HEK293T (cell line): ENCODE data around the gene MAGEA11.
"Not testable (repeated sequence)": the region's sequence is repeated elsewhere in the genome, so short reads cannot be mapped to it uniquely, and the experiment has no call there.

Experiments used
- CTCF ChIA-PET: fragments of 350-600 bp; formaldehyde crosslinking; extraction: SDS; loops from one replicate; lab custom pipeline; 2021; ENCODE audit warnings: antibody characterized with exemption, inconsistent platforms; lab: Yijun Ruan, JAX
- POLR2A ChIA-PET: fragments of 350-600 bp; formaldehyde crosslinking; extraction: SDS; loops from one replicate; lab custom pipeline; 2020; ENCODE audit warnings: antibody characterized with exemption, inconsistent platforms; lab: Yijun Ruan, JAX
- DNase-seq: peaks from one replicate; pipeline ENCODE4 v3.0.0; 2012; ENCODE audit warnings: mixed read lengths; ENCODE audit errors: extremely low spot score
- ARNT ChIP-seq: fragments of 450-650 bp; IDR thresholded peaks from 2 replicates; pipeline ENCODE4 v1.6.1; 2017; ENCODE audit warnings: mild to moderate bottlenecking
- BHLHE40 ChIP-seq: fragments of 450-650 bp; IDR thresholded peaks from 2 replicates; pipeline ENCODE4 v1.6.1; 2016; ENCODE audit warnings: mild to moderate bottlenecking, moderate library complexity, borderline replicate concordance
- CTBP1 ChIP-seq: fragments of 450-650 bp; IDR thresholded peaks from 2 replicates; pipeline ENCODE4 v1.6.1; 2016; ENCODE audit warnings: borderline replicate concordance
- FOXA1 ChIP-seq: fragments of 450-650 bp; IDR thresholded peaks from 2 replicates; pipeline ENCODE4 v1.6.1; 2016; ENCODE audit warnings: mild to moderate bottlenecking
- FOXK2 ChIP-seq: fragments of 450-650 bp; IDR thresholded peaks from 2 replicates; pipeline ENCODE4 v1.6.1; 2016; ENCODE audit warnings: mild to moderate bottlenecking
- FOXM1 ChIP-seq: fragments of 450-650 bp; IDR thresholded peaks from 2 replicates; pipeline ENCODE4 v1.6.1; 2017; ENCODE audit warnings: mild to moderate bottlenecking, borderline replicate concordance
- HDGF ChIP-seq: fragments of 450-650 bp; IDR thresholded peaks from 2 replicates; pipeline ENCODE4 v1.6.1; 2017; ENCODE audit warnings: antibody characterized with exemption, borderline replicate concordance
- L3MBTL2 ChIP-seq: fragments of 450-650 bp; conservative IDR thresholded peaks from 2 replicates; pipeline ENCODE4 v1.6.1; 2016; ENCODE audit warnings: mild to moderate bottlenecking
- LEF1 ChIP-seq: fragments of 450-650 bp; IDR thresholded peaks from 2 replicates; pipeline ENCODE4 v1.6.1; 2017; ENCODE audit warnings: mild to moderate bottlenecking, borderline replicate concordance
- NFRKB ChIP-seq: fragments of 450-650 bp; IDR thresholded peaks from 2 replicates; pipeline ENCODE4 v1.6.1; 2016; ENCODE audit warnings: mild to moderate bottlenecking, moderate library complexity
- SP1 ChIP-seq: fragments of 450-650 bp; IDR thresholded peaks from 2 replicates; pipeline ENCODE4 v1.6.1; 2017
- SUZ12 ChIP-seq: fragments of 450-650 bp; IDR thresholded peaks from 2 replicates; pipeline ENCODE4 v1.6.1; 2016; ENCODE audit warnings: mild to moderate bottlenecking
- TARDBP ChIP-seq: fragments of 450-650 bp; IDR thresholded peaks from 2 replicates; pipeline ENCODE4 v1.6.1; 2016
- ZNF384 ChIP-seq: fragments of 450-650 bp; IDR thresholded peaks from 2 replicates; pipeline ENCODE4 v1.6.1; 2016
- TF ChIP-seq, protein P1 (sequence below): fragments of 450-650 bp; IDR thresholded peaks from 2 replicates; pipeline ENCODE4 v1.6.1; 2016

The MAGEA11 gene, protein sequence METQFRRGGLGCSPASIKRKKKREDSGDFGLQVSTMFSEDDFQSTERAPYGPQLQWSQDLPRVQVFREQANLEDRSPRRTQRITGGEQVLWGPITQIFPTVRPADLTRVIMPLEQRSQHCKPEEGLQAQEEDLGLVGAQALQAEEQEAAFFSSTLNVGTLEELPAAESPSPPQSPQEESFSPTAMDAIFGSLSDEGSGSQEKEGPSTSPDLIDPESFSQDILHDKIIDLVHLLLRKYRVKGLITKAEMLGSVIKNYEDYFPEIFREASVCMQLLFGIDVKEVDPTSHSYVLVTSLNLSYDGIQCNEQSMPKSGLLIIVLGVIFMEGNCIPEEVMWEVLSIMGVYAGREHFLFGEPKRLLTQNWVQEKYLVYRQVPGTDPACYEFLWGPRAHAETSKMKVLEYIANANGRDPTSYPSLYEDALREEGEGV

DNA sequence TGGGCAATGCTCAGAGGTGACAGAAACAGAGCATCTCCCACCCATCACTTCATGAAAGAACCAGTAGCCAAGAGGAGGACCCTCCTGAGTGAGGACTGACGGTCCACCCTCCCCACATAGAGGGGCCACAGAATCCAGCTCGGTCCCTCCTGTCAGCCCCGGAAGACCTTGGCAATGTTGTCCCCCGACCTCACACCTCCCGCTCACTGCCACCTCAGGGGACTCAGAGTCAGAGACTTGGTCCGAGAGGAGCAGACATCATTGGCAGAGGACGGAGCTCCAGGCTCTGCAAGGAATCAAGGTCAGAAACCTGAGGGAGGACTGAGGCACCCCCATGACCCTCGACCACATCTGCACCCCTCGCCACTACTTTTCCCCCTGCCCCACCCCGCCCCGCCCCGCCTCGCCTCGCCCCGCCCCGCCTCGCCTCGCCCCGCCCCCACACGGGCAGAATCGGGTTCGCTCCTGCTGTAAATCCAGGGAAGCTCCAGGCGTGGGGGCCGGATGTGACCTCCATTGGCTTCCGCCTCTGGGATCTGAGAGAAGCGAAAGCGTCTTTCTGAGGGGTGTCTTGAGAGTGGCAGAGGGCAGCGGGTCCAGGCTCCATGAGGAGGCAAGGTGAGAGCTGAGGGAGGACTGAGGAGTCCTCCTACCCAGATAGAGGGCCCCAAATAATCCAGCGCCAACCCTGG is at the start of gene MAGEA11:
TSS of gene MAGEA11 (plus strand) at position 516 of the 692 bp plus-strand sequence. CDS start 1,100 bp downstream, outside the sequence.
- POLR2A ChIA-PET = no interaction called here
- no peak for DNase-seq
- TF ChIP-seq CTBP1 = no peak
- CTCF ChIA-PET = no interaction called here

DNA sequence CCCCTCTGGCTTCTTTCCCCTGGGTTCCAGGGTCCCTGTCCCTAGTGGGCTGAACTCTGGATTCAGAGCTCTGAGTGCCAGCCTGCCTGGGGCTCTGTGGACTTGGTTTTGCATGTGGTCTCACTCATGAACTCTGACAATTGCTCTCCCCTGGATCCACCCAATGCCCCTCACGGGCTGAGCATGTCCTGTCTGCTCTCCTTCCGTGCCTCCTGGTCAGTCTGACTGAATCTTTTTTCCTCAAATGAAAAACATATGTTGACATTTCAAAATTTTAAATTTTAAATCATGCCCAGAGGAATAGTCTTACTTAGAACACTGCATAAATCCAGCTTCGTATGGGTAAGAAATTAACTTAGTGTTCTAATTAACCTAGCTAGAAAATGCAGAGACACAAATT is 36.8 kb upstream of the MAGEA11 start:
- CTCF ChIA-PET, POLR2A ChIA-PET, DNase-seq: not testable (repeated sequence)

DNA sequence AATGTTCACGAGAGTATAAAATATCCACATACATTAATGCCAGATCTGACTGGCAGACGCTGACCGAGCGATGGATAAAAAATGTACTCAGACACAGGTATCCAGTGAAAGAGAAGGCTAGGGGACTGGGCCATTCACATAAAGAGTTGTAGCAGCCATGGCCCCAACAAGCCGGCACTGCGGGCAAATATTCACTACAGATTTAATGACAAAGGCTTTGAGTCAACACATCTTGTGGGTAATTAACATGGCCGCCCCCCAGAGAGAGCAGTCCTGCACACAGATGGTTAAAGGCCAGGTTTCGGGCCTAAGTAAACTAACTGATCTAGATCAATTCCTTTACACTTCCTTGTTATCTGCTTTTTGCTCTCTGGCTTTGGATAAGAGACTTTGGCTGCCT is 36.3 kb upstream of the MAGEA11 start:
- DNase-seq, CTCF ChIA-PET, POLR2A ChIA-PET: not testable (repeated sequence)

DNA sequence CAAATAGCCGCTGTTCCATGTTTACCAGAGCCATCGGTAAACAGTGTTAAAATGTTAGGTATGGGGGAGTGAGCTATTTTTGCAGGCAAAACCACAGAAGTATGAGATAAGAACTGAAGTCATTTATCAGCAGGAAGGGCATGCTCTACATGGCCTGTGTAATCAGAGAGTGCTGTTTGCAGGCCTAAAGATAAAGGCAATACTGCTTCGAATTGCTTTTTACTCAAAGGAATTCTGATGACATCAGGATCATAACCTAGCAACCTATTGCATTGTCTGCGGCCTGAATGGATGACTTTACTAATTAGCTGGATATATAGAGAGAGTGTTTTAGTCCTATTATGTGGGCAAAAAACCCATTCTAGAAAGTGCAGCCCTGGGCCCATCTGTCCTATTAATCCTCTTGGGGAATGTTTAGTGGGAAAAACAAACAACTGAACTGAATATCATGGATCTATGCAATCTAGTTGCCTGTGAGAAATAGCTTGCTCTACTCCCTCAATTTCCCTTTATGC is 32.6 kb upstream of the MAGEA11 start:
- POLR2A ChIA-PET, DNase-seq, CTCF ChIA-PET: not testable (repeated sequence)

DNA sequence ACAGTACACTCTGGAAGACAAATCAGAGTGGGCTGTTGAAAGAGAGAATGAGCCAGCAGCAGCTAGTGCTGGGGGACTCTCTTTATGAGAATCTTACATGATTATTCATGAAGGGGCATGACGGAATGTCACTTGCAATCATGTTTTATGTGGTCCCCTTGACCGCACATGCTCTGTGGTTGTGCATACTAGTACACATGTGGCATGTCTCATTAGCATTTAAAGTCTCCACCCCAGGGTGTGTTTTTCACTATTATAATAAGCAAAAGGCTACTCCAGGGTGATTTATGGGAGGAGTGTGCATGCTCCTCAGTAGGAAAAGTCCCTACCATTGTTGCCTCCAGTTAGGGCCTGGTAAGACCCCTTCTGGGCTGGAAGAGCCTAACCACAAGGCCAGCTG is 30.7 kb upstream of the MAGEA11 start:
- ChIA-PET CTCF (no interaction called here), POLR2A (no interaction called here)
- DNase-seq = no peak
- TF ChIP-seq TARDBP = no peak
- no peak for TF ChIP-seq BHLHE40

DNA sequence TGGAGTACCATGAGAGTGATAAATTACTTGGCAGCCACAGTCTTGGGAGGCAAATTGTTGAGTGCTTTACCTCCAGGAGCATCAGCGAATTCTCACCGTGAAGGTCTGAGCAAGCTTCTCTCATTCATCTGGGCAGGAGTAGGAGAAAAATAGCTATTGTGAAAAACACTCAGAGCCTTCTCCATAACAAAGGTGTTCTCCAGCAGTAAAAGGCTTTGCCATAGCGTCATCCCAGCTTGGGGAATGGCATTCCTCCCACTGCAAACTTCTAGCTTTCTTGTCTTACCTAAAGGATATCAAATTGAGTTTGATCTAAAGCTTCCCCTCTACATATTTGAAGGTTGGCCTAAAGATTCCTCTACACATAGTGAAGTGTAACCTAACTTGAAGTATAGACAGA is 29.8 kb upstream of the MAGEA11 start:
- no peak for DNase-seq
- POLR2A ChIA-PET = no interaction called here
- CTCF ChIA-PET = no interaction called here
- no peak for TF ChIP-seq HDGF
- TF ChIP-seq ARNT = no peak
- no peak for TF ChIP-seq TARDBP
- TF ChIP-seq, protein P1, sequence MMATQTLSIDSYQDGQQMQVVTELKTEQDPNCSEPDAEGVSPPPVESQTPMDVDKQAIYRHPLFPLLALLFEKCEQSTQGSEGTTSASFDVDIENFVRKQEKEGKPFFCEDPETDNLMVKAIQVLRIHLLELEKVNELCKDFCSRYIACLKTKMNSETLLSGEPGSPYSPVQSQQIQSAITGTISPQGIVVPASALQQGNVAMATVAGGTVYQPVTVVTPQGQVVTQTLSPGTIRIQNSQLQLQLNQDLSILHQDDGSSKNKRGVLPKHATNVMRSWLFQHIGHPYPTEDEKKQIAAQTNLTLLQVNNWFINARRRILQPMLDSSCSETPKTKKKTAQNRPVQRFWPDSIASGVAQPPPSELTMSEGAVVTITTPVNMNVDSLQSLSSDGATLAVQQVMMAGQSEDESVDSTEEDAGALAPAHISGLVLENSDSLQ = no peak

DNA sequence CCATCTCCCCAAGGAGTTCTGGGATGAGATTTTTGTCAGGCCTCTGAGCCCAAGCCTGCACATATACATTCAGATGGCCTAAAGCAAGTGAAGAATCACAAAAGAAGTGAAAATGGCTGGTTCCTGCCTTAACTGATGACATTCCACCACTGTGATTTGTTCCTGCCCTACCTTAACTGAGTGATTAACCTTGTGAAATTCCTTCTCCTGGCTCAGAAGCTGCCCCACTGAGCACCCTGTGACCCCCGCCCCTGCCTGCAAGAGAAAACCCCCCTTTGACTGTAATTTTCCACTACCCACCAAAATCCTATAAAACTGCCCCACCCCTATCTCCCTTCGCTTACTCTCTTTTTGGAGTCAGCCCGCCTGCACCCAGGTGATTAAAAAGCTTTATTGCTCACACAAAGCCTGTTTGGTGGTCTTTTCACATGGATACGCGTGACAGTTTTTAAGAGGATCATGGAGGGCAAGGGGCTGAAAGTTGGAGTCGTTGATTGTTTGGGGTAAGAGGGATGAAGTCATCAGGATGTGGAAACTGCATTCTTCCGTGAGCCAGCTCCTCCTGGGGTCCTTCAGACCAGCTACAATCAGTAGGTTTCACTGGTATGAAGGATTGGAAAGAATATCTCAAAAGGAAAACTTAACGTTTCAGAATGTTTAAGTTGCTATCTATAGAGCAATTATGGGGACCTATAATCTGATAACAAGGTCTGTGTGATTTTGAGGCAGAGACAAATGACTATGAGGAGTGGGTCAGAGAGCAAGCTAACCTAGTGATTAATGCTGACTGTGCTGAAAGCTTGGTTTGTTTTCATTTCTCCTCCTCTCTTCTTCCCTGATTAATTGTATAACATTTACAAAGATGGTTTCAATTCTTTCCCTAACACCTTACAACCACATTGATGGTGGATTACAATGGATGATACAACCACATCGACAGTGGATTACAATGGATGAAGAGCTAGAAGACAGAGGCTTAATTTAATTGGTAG is 28.6 kb upstream of the MAGEA11 start:
- POLR2A ChIA-PET = no interaction called here
- DNase-seq = no peak
- CTCF ChIA-PET = no interaction called here
- TF ChIP-seq SUZ12 = no peak
- no peak for TF ChIP-seq FOXA1
- no peak for TF ChIP-seq ZNF384
- TF ChIP-seq LEF1 = no peak
- TF ChIP-seq TARDBP = no peak
- no peak for TF ChIP-seq FOXM1
- TF ChIP-seq BHLHE40 = no peak
- TF ChIP-seq HDGF = no peak
- no peak for TF ChIP-seq FOXK2
- no peak for TF ChIP-seq SP1
- no peak for TF ChIP-seq ARNT
- TF ChIP-seq NFRKB = no peak
- TF ChIP-seq CTBP1 = no peak

DNA sequence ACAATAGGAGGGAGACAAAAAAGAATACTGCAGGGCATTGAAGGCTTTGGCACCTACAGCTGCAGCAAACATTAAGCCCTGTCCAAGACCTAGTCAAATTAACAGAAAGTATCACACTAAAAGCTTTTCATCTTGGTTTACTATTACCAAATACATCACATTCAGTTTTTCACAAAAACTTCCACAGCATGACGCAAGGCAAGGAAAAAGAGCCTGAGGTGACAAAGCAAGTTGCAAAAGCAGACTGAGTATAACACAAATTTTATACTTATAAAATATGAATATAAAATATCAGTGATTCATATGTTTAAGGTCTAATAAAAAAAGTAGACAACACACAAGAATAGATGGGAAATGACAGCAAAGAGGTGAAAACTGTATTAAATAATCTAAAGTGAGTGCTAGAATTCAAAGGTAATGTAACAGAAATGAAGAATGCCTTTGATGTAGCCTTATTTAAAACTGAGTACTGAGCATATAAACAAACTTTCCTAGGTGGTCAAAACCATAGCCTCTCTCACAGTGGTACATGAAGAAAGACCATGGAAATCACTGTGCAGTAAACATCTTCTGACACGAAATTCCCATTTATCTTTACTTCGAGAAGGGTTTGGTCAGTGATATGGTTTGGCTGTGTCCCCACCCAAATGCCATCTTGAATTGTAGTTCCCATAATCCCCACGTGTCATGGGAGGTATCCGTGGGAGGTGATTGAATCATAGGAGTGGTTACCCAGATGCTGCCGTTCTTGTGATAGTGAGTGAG is 27.7 kb upstream of the MAGEA11 start:
- CTCF ChIA-PET = no interaction called here
- TF ChIP-seq FOXM1 (no peak), ARNT (no peak), FOXK2 (no peak), L3MBTL2 (no peak)
- no peak for DNase-seq
- POLR2A ChIA-PET = no interaction called here
